Measurements from ENCODE around the gene NACC1. TPM values are rescaled to one million over a fixed set of nuclear protein-coding genes. Genes with fewer than 3 reads are reported as not detected.

NACC1 gene
- total and polyA plus RNA-seq, 2 of the 13 experiments (the other 11 are each of a cell fraction or from before 2014, with no cell fraction given) = 31.8 to 42.3 TPM

GRCh38 chr19:13132471-13133180 lies 14.6 kb downstream of the NACC1 start:
- peaks cover 53% of the 10 kb centered on the region for H3K79me2 ChIP-seq (ENCODE audit: insufficient read depth, low read length)
- H3K36me3 ChIP-seq (replicated peaks in 1 of 2; ENCODE audit: control insufficient read depth in 1 of 2, insufficient read depth in 2 of 2, low read length in 2 of 2) = peaks cover 19 to 54% of the 10 kb centered on the region in 2 experiments; a peak in 4 of 5 replicates
- no TSS peak for BruUV-seq (replicated peaks)
- in situ Hi-C loops (cut with HindIII; ENCODE audit: extremely low pct_ligation_motif_present, low pct_unique_long_range_greater_than_20kb) (no loop called here), intact Hi-C loops (cut with micrococcal nuclease; ENCODE audit: unreplicated experiment) (no loop called here)
- H3K27me3 ChIP-seq (ENCODE audit: control insufficient read depth in 1 of 2, insufficient read depth in 2 of 2, low read length in 2 of 2) = no peaks in the 10 kb centered on the region
- no peak overlapping the region for H3K4me3 ChIP-seq (replicated peaks in 1 of 3; ENCODE audit: insufficient read depth in 1 of 3, low read depth in 2 of 3, low read length in 3 of 3)
- H3K4me2 ChIP-seq (ENCODE audit: low read depth, low read length) = no peak overlapping the region
- peaks cover 4% of the 10 kb centered on the region for H4K20me1 ChIP-seq (ENCODE audit: insufficient read depth, low read length)
- ATAC-seq (no peak), DNase-seq (ENCODE audit: low spot score) (no peak), FAIRE-seq (no peak)
- no peak for TF ChIP-seq MTF2 (CRISPR knock-in tag; IDR thresholded peaks at IDR 0.05; ENCODE audit: borderline replicate concordance)
- no peak for TF ChIP-seq MIER3 (CRISPR knock-in tag; IDR thresholded peaks at IDR 0.05; ENCODE audit: borderline replicate concordance)
- TF ChIP-seq RNF2 (conservative IDR thresholded peaks at IDR 0.05; ENCODE audit: low read depth) = no peak
- TF ChIP-seq POLR2A (IDR thresholded peaks at IDR 0.05; ENCODE audit: insufficient read depth in 1 of 2, low read depth in 2 of 2, low read length in 2 of 2) = no peak
- TF ChIP-seq, protein P1, sequence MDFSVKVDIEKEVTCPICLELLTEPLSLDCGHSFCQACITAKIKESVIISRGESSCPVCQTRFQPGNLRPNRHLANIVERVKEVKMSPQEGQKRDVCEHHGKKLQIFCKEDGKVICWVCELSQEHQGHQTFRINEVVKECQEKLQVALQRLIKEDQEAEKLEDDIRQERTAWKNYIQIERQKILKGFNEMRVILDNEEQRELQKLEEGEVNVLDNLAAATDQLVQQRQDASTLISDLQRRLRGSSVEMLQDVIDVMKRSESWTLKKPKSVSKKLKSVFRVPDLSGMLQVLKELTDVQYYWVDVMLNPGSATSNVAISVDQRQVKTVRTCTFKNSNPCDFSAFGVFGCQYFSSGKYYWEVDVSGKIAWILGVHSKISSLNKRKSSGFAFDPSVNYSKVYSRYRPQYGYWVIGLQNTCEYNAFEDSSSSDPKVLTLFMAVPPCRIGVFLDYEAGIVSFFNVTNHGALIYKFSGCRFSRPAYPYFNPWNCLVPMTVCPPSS (IDR thresholded peaks at IDR 0.05) = no peak
- TF ChIP-seq, protein P2, sequence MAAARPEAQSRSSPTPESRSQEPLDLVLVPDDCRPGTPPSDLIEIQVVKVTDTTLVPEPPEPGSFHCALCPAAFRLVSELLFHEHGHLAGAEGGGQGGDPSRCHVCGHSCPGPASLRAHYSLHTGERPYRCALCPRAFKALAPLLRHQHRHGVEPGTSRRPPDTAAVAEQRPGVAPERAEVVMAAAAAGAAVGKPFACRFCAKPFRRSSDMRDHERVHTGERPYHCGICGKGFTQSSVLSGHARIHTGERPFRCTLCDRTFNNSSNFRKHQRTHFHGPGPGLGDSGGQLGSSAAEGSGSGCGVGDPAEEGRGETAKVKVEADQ (CRISPR knock-in tag; IDR thresholded peaks at IDR 0.05; ENCODE audit: borderline replicate concordance) = no peak
- TF ChIP-seq TSC22D2 (CRISPR knock-in tag; IDR thresholded peaks at IDR 0.05; ENCODE audit: borderline replicate concordance) = no peak
- no peak for TF ChIP-seq WIZ (CRISPR knock-in tag; IDR thresholded peaks at IDR 0.05)
- TF ChIP-seq, protein P3, sequence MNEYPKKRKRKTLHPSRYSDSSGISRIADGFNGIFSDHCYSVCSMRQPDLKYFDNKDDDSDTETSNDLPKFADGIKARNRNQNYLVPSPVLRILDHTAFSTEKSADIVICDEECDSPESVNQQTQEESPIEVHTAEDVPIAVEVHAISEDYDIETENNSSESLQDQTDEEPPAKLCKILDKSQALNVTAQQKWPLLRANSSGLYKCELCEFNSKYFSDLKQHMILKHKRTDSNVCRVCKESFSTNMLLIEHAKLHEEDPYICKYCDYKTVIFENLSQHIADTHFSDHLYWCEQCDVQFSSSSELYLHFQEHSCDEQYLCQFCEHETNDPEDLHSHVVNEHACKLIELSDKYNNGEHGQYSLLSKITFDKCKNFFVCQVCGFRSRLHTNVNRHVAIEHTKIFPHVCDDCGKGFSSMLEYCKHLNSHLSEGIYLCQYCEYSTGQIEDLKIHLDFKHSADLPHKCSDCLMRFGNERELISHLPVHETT (CRISPR knock-in tag; conservative IDR thresholded peaks at IDR 0.05) = no peak
- 96% methylated on average over 7 of the region's 8 CpGs for WGBS (ENCODE audit: low lambda C conversion rate)
- H2AFZ ChIP-seq (ENCODE audit: low read length) = no peak overlapping the region
- no peak overlapping the region for H3K27ac ChIP-seq (ENCODE audit: extremely low read length, insufficient read depth, low read length)
- CTCF ChIA-PET (ENCODE audit: low intra/inter-chr PET ratio, low total read pairs) = no interaction called here
- H3K9me3 ChIP-seq (ENCODE audit: low read length) = no peaks in the 10 kb centered on the region
- H3K9ac ChIP-seq (ENCODE audit: insufficient read depth, low read depth, low read length) = no peak overlapping the region
- H3K4me1 ChIP-seq (ENCODE audit: insufficient read depth, low read length) = peaks cover 34% of the 10 kb centered on the region
- POLR2A ChIA-PET = interaction anchor here (0.7 to 1.6 kb wide), 2 partner anchors 15 to 18 kb away, joined by 3 to 6 read pairs; partner anchors contain the start of genes IER2, NACC1 and STX10

Measured in HepG2 (cell line).